Lower lobe of right lung (tissue), 2 donors: ENCODE results near the gene HPS4. TPM values are rescaled to one million over a fixed set of nuclear protein-coding genes. Genes with fewer than 3 reads are reported as not detected.
"Not testable (repeated sequence)": the region's sequence is repeated elsewhere in the genome, so short reads cannot be mapped to it uniquely, and the experiment has no call there.

ENCODE experiments used
- ATAC-seq, 2 donors: fragments of 200-7000 bp; cut with Tn5 transposase; one replicate each; pipeline ENCODE4 v1.9.1; 2020 to 2022; ENCODE audit warnings: mild to moderate bottlenecking in 2 of 2, moderate library complexity in 2 of 2
- DNase-seq: peaks from one replicate; pipeline ENCODE4 v3.0.0-alpha.2; 2020
- H3K27ac ChIP-seq: fragments of 200-600 bp; one replicate; pipeline ENCODE4 v1.8.0; 2022
- H3K27me3 ChIP-seq: fragments of 200-600 bp; one replicate; pipeline ENCODE4 v1.8.0; 2022; ENCODE audit warnings: low read depth
- H3K36me3 ChIP-seq: fragments of 200-600 bp; one replicate; pipeline ENCODE4 v1.8.0; 2022; ENCODE audit warnings: mild to moderate bottlenecking
- H3K4me1 ChIP-seq: fragments of 200-600 bp; one replicate; pipeline ENCODE4 v1.8.0; 2022
- H3K4me3 ChIP-seq: fragments of 200-600 bp; one replicate; pipeline ENCODE4 v1.8.0; 2022; ENCODE audit warnings: mild to moderate bottlenecking
- H3K9me3 ChIP-seq: fragments of 200-600 bp; one replicate; pipeline ENCODE4 v1.8.0; 2022
- intact Hi-C: fragments of 100-400 bp; cut with DNase I; formaldehyde crosslinking; loops from one replicate; pipeline ENCODE4 v1.11.0; 2022
- total RNA-seq: library from RNA; stranded (reverse); fragmentation: NEBNext Ultra II Directional; extraction: Animal tissue kit (Norgen Biotek cat#: 25700); gene quantifications from one replicate; pipeline ENCODE4 v1.2.1, GENCODE V29; 2021
- TF ChIP-seq, protein P1 (sequence below): fragments of 200-600 bp; IDR thresholded peaks from one replicate; pipeline ENCODE4 v1.8.0; 2022; ENCODE audit warnings: antibody characterized with exemption, mild to moderate bottlenecking
- donor health status: DM: no; HTN: yes; CAD: no; lungs with severe emphysema.

HPS4 gene
- total RNA-seq, 1 donor from 2014 or later = 39.8 TPM

DNA sequence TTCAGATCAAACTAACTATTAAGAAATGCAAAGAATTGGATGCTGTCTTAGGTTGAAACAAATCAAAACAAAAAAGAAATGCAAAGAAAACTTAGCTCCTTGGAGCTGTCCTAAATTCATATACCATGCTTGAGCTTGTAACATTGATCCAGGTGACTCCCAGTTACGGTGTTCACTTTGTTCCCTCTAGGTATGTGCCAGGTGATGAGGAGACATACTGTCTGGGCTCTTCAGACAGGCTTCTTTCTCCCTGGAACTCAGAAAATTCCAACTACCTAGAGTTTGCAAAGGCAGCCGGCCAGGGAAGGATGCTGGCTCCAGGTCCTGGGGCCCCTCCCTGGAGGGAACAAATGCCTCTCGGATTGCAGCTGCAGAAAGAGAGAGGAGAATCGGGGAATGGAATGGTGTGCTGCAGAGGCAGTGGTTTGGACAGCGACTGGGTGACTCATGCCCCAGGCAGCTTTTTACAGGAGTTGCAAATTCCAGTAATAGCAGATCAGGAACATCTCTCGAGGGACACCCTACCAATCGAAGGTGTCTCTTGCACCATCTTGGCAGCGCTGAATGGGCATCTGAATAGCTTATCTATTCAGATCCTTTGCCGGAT is 66.8 kb downstream of the HPS4 start:
- peak in 1 of 2 donors; percentile 18 for ATAC-seq
- intact Hi-C loops = no loop called here

DNA sequence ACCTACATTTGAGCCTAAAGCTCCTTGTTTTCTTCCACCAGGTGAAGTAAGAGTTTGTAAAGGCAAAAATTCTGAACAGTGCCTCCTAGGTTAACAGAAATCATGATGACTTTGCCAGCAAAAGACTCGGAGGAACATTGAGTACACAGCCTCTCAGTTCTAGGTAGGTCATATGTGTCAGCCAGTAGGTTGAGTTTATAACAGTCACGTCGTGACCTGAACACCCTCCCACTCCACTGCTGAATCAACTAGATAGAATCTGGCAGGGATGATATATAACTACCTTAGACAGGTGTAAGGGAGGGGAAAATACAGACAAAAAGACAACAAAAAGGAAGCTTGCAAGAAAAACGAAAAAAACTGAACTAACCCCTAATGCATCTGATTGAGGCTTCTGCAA is 67.3 kb downstream of the HPS4 start:
- Histone ChIP-seq H3K4me3 (no peak overlapping the region), H3K36me3 (no peaks in the 10 kb centered on the region), H3K27ac (no peak overlapping the region), H3K27me3 (peaks cover 8% of the 10 kb centered on the region), H3K4me1 (no peaks in the 10 kb centered on the region), H3K9me3 (no peaks in the 10 kb centered on the region)
- DNase-seq (no peak), ATAC-seq (no peak)
- TF ChIP-seq, protein P1, sequence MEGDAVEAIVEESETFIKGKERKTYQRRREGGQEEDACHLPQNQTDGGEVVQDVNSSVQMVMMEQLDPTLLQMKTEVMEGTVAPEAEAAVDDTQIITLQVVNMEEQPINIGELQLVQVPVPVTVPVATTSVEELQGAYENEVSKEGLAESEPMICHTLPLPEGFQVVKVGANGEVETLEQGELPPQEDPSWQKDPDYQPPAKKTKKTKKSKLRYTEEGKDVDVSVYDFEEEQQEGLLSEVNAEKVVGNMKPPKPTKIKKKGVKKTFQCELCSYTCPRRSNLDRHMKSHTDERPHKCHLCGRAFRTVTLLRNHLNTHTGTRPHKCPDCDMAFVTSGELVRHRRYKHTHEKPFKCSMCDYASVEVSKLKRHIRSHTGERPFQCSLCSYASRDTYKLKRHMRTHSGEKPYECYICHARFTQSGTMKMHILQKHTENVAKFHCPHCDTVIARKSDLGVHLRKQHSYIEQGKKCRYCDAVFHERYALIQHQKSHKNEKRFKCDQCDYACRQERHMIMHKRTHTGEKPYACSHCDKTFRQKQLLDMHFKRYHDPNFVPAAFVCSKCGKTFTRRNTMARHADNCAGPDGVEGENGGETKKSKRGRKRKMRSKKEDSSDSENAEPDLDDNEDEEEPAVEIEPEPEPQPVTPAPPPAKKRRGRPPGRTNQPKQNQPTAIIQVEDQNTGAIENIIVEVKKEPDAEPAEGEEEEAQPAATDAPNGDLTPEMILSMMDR = no peak
- intact Hi-C loops = no loop called here

More for the DNA sequence above, 66.8 kb downstream of the HPS4 start:
- H3K4me3 ChIP-seq = no peak overlapping the region
- TF ChIP-seq, protein P1 = no peak
- peaks cover 8% of the 10 kb centered on the region for H3K27me3 ChIP-seq
- H3K27ac ChIP-seq = no peak overlapping the region
- no peaks in the 10 kb centered on the region for H3K36me3 ChIP-seq
- no peaks in the 10 kb centered on the region for H3K9me3 ChIP-seq
- H3K4me1 ChIP-seq = no peaks in the 10 kb centered on the region
- no peak for DNase-seq

DNA sequence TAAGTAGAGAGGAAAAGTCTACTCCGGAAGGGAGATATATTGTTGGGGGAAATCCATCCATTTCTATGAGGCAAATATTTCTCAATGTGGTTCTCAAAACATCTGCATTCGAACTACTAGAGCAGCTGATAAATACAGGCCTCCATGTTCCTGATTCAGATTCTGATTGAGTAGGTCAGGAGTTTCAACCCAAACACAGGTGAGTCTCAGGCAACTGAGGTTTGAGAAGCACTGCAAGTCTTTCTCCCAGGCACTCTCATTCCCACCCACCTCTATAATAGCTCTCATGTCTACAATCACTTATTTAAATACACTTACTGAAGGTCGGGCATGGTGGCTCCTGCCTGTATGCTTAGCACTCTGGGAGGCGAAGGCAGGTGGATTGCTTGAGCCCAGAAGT is 69.2 kb downstream of the HPS4 start:
- no peak for DNase-seq
- TF ChIP-seq, protein P1 = no peak
- H3K4me1 ChIP-seq = no peaks in the 10 kb centered on the region

DNA sequence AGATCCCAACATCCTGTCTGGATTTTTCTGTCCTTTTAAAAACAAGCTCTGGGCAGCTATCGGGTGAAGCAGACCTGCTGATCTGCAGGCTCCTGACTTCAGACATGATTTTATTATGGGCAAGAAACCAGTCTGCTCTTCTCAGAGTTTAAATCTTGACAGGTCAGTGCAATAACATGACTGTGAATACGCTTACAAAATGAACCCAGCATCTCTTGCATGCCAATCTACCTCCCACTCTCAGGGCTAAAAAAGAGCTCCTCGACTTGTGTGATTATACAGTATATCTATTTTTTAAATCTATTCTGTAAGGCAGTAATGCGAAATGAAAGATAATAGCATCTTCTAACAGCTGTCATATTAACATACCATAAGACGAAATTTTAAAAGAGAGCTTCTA is 73.2 kb downstream of the HPS4 start:
- intact Hi-C loops = no loop called here
- ATAC-seq (no peak), DNase-seq (no peak)
- no peaks in the 10 kb centered on the region for H3K36me3 ChIP-seq
- H3K27me3 ChIP-seq = peaks cover 10% of the 10 kb centered on the region
- no peak overlapping the region for H3K4me3 ChIP-seq
- no peaks in the 10 kb centered on the region for H3K9me3 ChIP-seq
- TF ChIP-seq, protein P1 = no peak
- H3K27ac ChIP-seq = no peak overlapping the region
- H3K4me1 ChIP-seq = no peaks in the 10 kb centered on the region

More for the DNA sequence above, 69.2 kb downstream of the HPS4 start:
- no peaks in the 10 kb centered on the region for H3K36me3 ChIP-seq
- no peaks in the 10 kb centered on the region for H3K9me3 ChIP-seq
- peaks cover 13% of the 10 kb centered on the region for H3K27me3 ChIP-seq
- ATAC-seq = no peak
- no peak overlapping the region for H3K27ac ChIP-seq
- intact Hi-C loops = no loop called here
- no peak overlapping the region for H3K4me3 ChIP-seq

DNA sequence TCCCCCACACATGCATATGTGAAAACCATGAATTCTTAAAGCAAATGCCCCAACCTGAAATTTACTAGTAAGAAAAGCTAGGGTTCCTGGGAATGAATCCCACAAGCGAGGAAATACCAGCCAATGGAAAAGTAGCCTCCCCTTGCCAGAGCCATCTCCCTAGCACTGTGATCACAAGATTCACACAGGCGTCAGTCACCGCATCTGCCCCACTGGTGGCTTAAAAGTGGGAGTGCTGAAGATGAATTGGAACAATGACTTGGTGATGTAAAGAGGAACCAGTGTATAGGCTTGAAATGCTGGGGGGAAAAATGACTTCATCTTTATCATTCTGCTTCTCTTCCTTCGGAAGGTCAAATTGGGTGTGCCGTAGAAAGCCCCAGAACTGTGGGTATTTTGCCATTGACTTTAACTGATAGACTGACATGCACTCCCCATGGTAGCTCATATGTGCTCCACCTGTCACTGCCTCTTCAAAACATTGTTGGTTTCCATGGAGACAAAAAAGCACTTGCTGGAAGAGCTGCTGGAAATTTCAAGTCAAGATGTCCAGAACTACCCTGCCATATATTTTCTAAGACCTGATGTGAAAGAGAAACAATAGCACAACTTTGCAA is 73.8 kb downstream of the HPS4 start:
- DNase-seq (no peak), ATAC-seq (no peak)
- Histone ChIP-seq H3K4me1 (no peaks in the 10 kb centered on the region), H3K4me3 (no peak overlapping the region), H3K27me3 (peaks cover 8% of the 10 kb centered on the region), H3K27ac (no peak overlapping the region), H3K9me3 (no peaks in the 10 kb centered on the region), H3K36me3 (no peaks in the 10 kb centered on the region)
- TF ChIP-seq, protein P1 = no peak
- intact Hi-C loops = no loop called here

DNA sequence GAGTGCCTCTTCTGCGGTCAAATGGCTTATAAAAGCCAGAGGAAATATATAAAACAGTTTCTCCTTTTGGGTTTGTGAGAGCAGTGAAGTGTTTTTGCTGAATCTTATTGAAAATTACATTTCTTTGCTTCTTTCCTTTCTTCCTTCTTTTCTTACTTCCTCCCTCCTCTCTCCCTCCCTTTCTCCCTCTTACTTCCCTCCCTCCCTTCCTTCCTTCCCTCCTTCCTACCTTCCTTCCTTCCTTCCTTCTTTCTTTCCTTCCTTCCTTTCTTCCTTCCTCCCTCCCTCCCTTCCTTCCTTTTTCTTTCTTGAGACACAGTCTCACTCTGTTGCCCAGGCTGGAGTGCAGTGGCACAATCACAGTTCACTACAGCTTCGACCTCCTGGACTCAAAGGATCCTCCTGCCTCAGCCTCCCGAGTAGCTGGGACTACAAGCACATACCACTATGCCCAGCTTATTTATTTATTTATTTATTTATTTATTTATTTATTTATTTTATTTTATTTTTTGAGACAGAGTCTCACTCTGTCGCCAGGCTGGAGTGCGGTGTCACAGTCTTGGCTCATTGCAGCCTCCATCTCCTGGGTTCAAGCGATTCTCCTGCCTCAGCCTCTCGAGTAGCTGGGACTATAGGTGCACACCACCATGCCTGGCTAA is 74.9 kb downstream of the HPS4 start:
- H3K9me3 ChIP-seq, intact Hi-C loops, ATAC-seq, H3K36me3 ChIP-seq, H3K4me3 ChIP-seq, H3K27ac ChIP-seq, DNase-seq, H3K27me3 ChIP-seq, H3K4me1 ChIP-seq: not testable (repeated sequence)
